Common myeloid progenitor, CD34-positive (primary cell): ENCODE data around the gene RAD51B.

Source experiments
- CTCF ChIA-PET: fragments of 350-600 bp; sonication (Branson Sonifier 250); formaldehyde crosslinking; loops from one replicate; lab custom pipeline; 2021; ENCODE audit warnings: antibody characterized with exemption; lab: Charles Lee
- POLR2A ChIA-PET: fragments of 350-600 bp; sonication (Branson Sonifier 250); formaldehyde crosslinking; loops from one replicate; lab custom pipeline; 2021; ENCODE audit warnings: antibody characterized with exemption; lab: Charles Lee
- DNase-seq, 3 donors: peaks; one replicate each; pipeline versions ENCODE4 v3.0.0 to v3.0.0-alpha.2; 2013
- H3K27ac ChIP-seq, 2 experiments: 1 replicate in 1 of 2; 2 replicates in 1 of 2; pipeline ENCODE4 v1.7.0; 2013; ENCODE audit warnings: inconsistent platforms in 2 of 2, low read length in 2 of 2, mild to moderate bottlenecking in 2 of 2, low read depth in 1 of 2, moderate library complexity in 1 of 2; ENCODE audit not compliant: severe bottlenecking in 2 of 2, insufficient read depth in 1 of 2, poor library complexity in 1 of 2
- H3K27me3 ChIP-seq, 5 experiments: replicated peaks in 2 of 5; 1 replicate in 3 of 5; 2 replicates in 2 of 5; pipeline versions ENCODE4 v1.6.1 to v1.7.0; 2013; ENCODE audit warnings: low read length in 4 of 5, mild to moderate bottlenecking in 2 of 5, moderate library complexity in 2 of 5, inconsistent platforms in 1 of 5; ENCODE audit not compliant: insufficient read depth in 5 of 5, control insufficient read depth in 4 of 5
- H3K36me3 ChIP-seq, 4 experiments: 1 replicate in 2 of 4; 2 replicates in 2 of 4; pipeline versions ENCODE4 v1.6.1 to v1.7.0; 2013; ENCODE audit warnings: low read length in 3 of 4, control low read depth in 1 of 4, mild to moderate bottlenecking in 1 of 4; ENCODE audit not compliant: control insufficient read depth in 4 of 4, insufficient read depth in 4 of 4
- H3K4me1 ChIP-seq, 4 experiments: 1 replicate in 3 of 4; 2 replicates in 1 of 4; pipeline versions ENCODE4 v1.6.1 to v1.7.1; 2013; ENCODE audit warnings: low read length in 3 of 4, mild to moderate bottlenecking in 3 of 4, control low read depth in 1 of 4, inconsistent platforms in 1 of 4, moderate library complexity in 1 of 4; ENCODE audit not compliant: control insufficient read depth in 4 of 4, insufficient read depth in 4 of 4; ENCODE audit errors: control extremely low read depth in 1 of 4
- H3K4me3 ChIP-seq, 7 experiments: 1 replicate in 4 of 7; 2 replicates in 3 of 7; pipeline versions ENCODE4 v1.5.1 to v1.7.0; 2013; ENCODE audit warnings: mild to moderate bottlenecking in 7 of 7, low read length in 6 of 7, moderate library complexity in 6 of 7, inconsistent platforms in 2 of 7, low read depth in 2 of 7, control low read depth in 1 of 7; ENCODE audit not compliant: insufficient read depth in 4 of 7, control insufficient read depth in 1 of 7; ENCODE audit errors: extremely low read depth in 1 of 7
- H3K9me3 ChIP-seq, 5 experiments: 1 replicate in 4 of 5; 2 replicates in 1 of 5; pipeline versions ENCODE4 v1.6.1 to v1.7.1; 2013; ENCODE audit warnings: low read length in 4 of 5, mild to moderate bottlenecking in 2 of 5, inconsistent platforms in 1 of 5, low read depth in 1 of 5, moderate library complexity in 1 of 5; ENCODE audit not compliant: control insufficient read depth in 4 of 5, insufficient read depth in 2 of 5; ENCODE audit errors: control extremely low read depth in 1 of 5
- WGBS: methylation state at CpG from one replicate; pipeline ENCODE4 v1.1.5; 2013; ENCODE audit not compliant: insufficient coverage; 5-methylcytosine and 5-hydroxymethylcytosine counted together

RAD51B gene

DNA sequence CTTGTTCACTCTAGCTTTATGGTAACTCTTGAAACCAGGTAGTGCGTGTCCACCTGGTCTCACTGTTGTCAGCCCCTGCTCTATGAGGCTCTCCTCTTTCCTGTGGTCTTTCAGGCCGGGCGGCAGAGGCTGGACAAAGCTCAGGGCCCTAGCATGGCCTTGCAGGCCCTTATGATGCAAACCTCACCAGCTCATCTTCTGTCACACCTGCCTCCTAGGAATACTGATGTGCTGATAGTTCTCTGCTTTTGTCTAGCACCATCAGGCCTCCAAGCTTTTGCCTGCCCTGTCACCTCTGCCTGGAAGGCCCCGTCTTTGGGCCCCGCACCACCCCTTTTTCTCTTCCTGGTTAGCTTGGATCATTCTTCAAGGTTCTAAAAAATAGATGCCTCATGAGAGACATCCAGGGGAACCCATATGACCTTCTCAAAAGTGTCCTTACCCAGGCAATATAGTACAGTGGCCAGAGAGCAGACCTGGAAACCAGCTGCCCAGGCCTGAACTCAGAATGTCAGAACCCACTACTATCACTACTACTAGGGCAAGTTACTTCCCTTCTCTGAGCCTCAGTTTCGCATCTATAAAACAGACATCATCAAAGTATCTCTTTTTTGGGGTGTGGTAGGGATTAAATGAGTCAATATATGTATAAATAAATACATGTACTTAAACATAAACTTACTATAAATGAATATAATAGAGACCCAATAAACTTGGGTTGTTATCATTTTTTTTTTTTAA lies 881.6 kb downstream of the RAD51B start:
- Histone ChIP-seq H3K36me3 (no peaks in the 10 kb centered on the region), H3K27me3 (no peaks in the 10 kb centered on the region), H3K27ac (no peak overlapping the region), H3K9me3 (peaks cover 0 to 6% (median 0%) of the 10 kb centered on the region in 5 experiments), H3K4me3 (no peak overlapping the region), H3K4me1 (peaks cover 0 to 3% (median 0%) of the 10 kb centered on the region in 4 experiments)
- ChIA-PET CTCF (interaction anchor here (0.7 to 2.1 kb wide), 3 partner anchors 8 to 18 kb away, joined by 3 to 5 read pairs (median 4); no protein-coding TSS in a partner anchor), POLR2A (interaction anchor here (0.6 kb wide), 1 partner anchor 452 kb away, joined by 3 read pairs; no protein-coding TSS in a partner anchor)
- 97% methylated on average over 5 of the region's 6 CpGs for WGBS
- DNase-seq, result no peak

DNA sequence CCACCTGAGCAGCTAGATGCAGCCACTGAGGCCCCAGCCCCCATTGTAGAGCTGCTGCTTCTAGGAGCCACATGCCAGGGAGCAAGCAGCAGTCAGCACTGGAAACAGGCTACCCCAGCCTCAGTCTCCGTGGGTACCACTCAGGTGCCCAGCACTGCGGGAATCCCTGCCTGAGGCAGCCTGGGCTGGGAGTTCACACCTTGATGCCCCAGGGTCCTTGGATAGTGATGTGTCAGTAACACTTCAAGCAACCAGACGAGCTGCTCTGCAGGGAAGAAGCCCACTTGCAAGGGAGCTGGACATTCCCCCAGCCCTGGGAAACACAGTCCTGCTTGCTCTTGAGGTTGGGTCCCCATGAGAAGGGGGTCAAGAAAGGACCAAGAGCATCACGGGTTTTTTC lies 882.6 kb downstream of the RAD51B start:
- Histone ChIP-seq H3K9me3 (peaks cover 0 to 6% (median 0%) of the 10 kb centered on the region in 5 experiments), H3K4me3 (no peak overlapping the region), H3K4me1 (peaks cover 0 to 3% (median 0%) of the 10 kb centered on the region in 4 experiments), H3K36me3 (no peaks in the 10 kb centered on the region), H3K27me3 (no peaks in the 10 kb centered on the region), H3K27ac (no peak overlapping the region)
- ChIA-PET CTCF (interaction anchor here (2.1 kb wide), 1 partner anchor 9 kb away, joined by 5 read pairs; no protein-coding TSS in a partner anchor), POLR2A (interaction anchor here (0.6 kb wide), 1 partner anchor 453 kb away, joined by 3 read pairs; no protein-coding TSS in a partner anchor)
- DNase-seq, result no peak
- WGBS, result 92% methylated on average over 3 of the region's 4 CpGs

DNA sequence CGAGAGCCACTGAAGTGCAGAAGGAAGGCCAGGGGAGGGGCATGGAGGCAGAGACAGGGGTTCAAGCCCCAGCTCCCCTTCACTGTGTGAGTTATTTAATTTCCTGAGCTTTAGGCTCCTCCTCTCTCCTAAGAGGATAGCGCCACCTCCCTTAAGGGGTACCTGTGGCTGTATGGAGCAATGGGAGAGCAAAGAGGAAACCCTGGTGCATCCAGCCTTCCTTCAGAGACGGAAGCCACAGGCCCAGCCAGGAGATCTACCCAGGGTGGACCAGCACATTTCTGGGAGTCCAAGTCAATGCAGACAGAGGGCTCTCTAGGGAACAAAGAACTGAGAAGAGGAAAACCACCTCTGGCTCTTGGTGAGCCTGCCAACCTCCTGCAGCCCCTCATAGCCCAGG lies 883.0 kb downstream of the RAD51B start:
- Histone ChIP-seq H3K36me3 (no peaks in the 10 kb centered on the region), H3K27ac (no peak overlapping the region), H3K27me3 (no peaks in the 10 kb centered on the region), H3K4me1 (peaks cover 0 to 3% (median 0%) of the 10 kb centered on the region in 4 experiments), H3K4me3 (no peak overlapping the region), H3K9me3 (peaks cover 0 to 6% (median 0%) of the 10 kb centered on the region in 5 experiments)
- ChIA-PET CTCF (interaction anchor here (1.5 to 2.1 kb wide), 2 partner anchors 9 to 14 kb away, joined by 3 to 5 read pairs; no protein-coding TSS in a partner anchor), POLR2A (no interaction called here)
- WGBS, result 89% methylated on average over 2 of the region's 3 CpGs
- no peak for DNase-seq

DNA sequence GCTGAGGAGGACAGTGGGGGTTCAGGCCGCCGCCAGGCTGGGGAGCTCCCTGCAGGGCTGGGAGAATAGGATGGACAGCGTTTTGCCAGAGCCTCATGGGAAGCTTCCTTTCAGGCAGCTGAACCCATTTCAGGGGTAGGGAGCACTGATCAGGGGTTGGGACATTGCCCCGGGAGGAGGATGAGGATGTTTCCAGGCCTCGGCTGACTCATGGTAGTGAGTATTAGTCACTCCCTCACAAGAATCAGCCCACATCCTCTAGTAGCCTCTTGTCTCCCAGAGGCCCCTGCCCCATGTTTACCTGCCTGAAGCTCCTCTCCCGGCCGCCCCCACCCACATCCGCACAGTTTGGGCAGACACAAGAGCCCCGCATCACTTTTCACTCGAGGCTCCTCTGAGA lies 883.5 kb downstream of the RAD51B start:
- 96% methylated on average over 10 of the region's 10 CpGs for WGBS
- peaks cover 0 to 3% (median 0%) of the 10 kb centered on the region in 4 experiments for H3K4me1 ChIP-seq
- H3K9me3 ChIP-seq, result peaks cover 0 to 6% (median 0%) of the 10 kb centered on the region in 5 experiments
- DNase-seq, result no peak
- POLR2A ChIA-PET, result no interaction called here
- CTCF ChIA-PET, result interaction anchor here (1.5 kb wide), 1 partner anchor 13 kb away, joined by 3 read pairs; no protein-coding TSS in a partner anchor
- H3K27me3 ChIP-seq, result no peaks in the 10 kb centered on the region
- H3K27ac ChIP-seq, result no peak overlapping the region
- H3K36me3 ChIP-seq, result no peaks in the 10 kb centered on the region
- no peak overlapping the region for H3K4me3 ChIP-seq

DNA sequence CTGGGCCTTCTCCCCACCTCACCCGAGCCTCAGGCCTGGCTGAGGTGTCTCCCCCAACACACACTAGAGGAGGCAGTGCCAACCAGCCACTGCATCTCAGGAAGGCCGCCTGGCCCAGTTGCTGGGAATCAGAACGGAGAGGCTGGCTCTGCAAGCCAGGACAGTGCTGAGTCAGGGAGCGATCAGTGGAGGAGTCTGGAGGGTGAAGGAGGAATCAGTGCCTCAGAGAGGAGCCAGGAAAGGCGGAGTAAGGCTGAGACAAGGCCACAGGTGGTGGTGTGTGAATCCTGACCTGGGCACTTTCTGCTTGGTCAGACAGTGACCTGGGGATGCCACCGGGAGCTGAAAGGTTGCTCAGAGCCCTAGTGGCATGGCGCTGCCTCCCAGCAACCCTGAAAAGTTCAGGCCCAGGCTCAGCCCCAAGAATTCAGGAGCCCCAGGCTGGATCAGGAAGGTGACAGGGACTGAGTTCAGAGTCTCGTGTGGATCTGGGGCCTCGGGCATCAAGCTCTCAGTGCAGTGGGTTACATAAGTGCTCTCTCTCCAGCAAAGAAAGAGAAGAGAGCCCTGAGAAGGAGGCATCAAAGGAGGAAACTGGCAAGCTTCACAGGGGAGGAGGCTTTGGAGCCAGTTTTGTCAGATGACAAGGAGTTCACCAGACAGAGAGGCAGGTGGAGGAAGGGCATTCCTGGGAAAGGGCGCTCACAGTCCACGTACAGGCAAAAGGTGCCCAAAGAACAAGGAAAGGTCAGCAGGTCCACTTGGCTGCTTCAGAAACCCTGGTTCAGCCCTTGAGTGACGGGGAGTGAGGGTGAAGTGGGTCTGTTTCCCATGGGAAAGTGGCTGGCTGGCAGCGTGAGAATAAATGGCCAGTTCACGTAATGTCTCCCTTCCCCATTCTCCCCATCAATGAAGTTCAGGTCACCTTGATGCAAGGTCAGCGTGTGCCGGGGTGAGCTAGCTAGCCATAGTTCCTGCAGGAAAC lies 885.4 kb downstream of the RAD51B start:
- ChIA-PET POLR2A (no interaction called here), CTCF (interaction anchor here (1.3 kb wide), 1 partner anchor 12 kb away, joined by 3 read pairs; no protein-coding TSS in a partner anchor)
- DNase-seq, result no peak
- H3K4me1 ChIP-seq, result peaks cover 0 to 3% (median 0%) of the 10 kb centered on the region in 4 experiments
- no peak overlapping the region for H3K27ac ChIP-seq
- WGBS, result 88% methylated on average over 15 of the region's 16 CpGs
- H3K27me3 ChIP-seq, result no peaks in the 10 kb centered on the region
- peaks cover 0 to 6% (median 0%) of the 10 kb centered on the region in 5 experiments for H3K9me3 ChIP-seq
- no peaks in the 10 kb centered on the region for H3K36me3 ChIP-seq
- H3K4me3 ChIP-seq, result no peak overlapping the region

DNA sequence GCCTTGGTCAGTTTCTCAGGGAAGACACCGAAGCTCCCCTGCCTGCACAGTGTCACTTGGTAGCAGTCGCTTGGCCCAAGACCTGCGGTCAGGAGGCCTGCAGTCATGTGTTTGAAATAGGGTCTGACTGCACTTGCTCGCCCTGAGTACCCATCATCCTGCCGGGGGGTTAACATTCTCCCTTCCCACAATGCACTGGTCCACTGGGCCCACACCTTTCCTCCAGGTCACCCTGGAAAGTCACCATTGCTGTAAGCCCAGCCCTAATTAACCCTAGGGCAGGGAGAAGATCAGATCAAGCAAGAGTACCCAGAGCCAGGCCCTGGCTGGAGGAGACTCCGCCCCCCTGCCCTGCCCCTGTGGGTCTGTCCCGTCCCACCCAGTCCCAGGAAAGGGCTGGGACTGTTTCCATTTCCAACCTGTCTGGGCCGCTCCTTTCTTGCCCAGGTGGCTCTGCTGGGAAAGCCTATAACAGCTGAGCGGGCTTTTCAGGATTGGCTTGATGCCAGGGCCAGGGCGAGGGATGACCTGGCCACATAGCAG lies 886.2 kb downstream of the RAD51B start:
- Histone ChIP-seq H3K9me3 (peaks cover 0 to 2% (median 0%) of the 10 kb centered on the region in 5 experiments), H3K4me1 (peaks cover 0 to 3% (median 0%) of the 10 kb centered on the region in 4 experiments), H3K4me3 (no peak overlapping the region), H3K36me3 (no peaks in the 10 kb centered on the region), H3K27me3 (no peaks in the 10 kb centered on the region), H3K27ac (no peak overlapping the region)
- CTCF ChIA-PET, result interaction anchor here (1.3 kb wide), 1 partner anchor 11 kb away, joined by 3 read pairs; no protein-coding TSS in a partner anchor
- 99% methylated on average over 10 of the region's 10 CpGs for WGBS
- POLR2A ChIA-PET, result no interaction called here
- DNase-seq, result no peak
